B cell (primary cell): ENCODE data around the gene ATPAF1. TPM values are rescaled to one million over a fixed set of nuclear protein-coding genes. Genes with fewer than 3 reads are reported as not detected.

Source experiments
- ATAC-seq: fragments of 200-7000 bp; cut with Tn5 transposase; one replicate; pipeline ENCODE4 v1.10.0; 2021; ENCODE audit warnings: low read depth, mild to moderate bottlenecking, moderate number of reproducible peaks, moderate library complexity
- CTCF ChIA-PET: fragments of 350-600 bp; sonication (Branson Sonifier 250); formaldehyde crosslinking; loops from one replicate; lab custom pipeline; 2021; ENCODE audit warnings: antibody characterized with exemption, inconsistent platforms; lab: Charles Lee
- POLR2A ChIA-PET: fragments of 350-600 bp; sonication (Branson Sonifier 250); formaldehyde crosslinking; loops from one replicate; lab custom pipeline; 2021; ENCODE audit warnings: antibody characterized with exemption; lab: Charles Lee
- DNase-seq: peaks from one replicate; pipeline ENCODE4 v3.0.0; 2013
- H2AFZ ChIP-seq: 2 replicates; pipeline ENCODE4 v1.6.1; 2012; ENCODE audit warnings: mild to moderate bottlenecking, low read depth, low read length; ENCODE audit not compliant: insufficient read depth, poor library complexity, severe bottlenecking
- H3K27ac ChIP-seq, 2 donors: 1 replicate in 1 of 2; 2 replicates in 1 of 2; pipeline ENCODE4 v1.5.1; 2012 to 2013; ENCODE audit warnings: low read length in 2 of 2, mild to moderate bottlenecking in 2 of 2, moderate library complexity in 1 of 2
- H3K27me3 ChIP-seq, 4 experiments: fragments of 200-600 bp in 1 of 4; sonication (generic) in 1 of 4; replicated peaks in 1 of 4; 1 replicate in 2 of 4; 2 replicates in 2 of 4; pipeline versions ENCODE4 v1.6.1 to v1.7.0; 2013 to 2016; ENCODE audit warnings: low read length in 3 of 4, mild to moderate bottlenecking in 2 of 4, mixed read lengths in 1 of 4, moderate library complexity in 1 of 4; ENCODE audit not compliant: insufficient read depth in 4 of 4, control insufficient read depth in 3 of 4; ENCODE audit errors: control extremely low read depth in 1 of 4
- H3K36me3 ChIP-seq, 2 experiments: replicated peaks in 1 of 2; 1 replicate in 1 of 2; 2 replicates in 1 of 2; pipeline versions ENCODE4 v1.6.1 to v1.7.1; 2013; ENCODE audit warnings: low read length in 1 of 2; ENCODE audit not compliant: insufficient read depth in 2 of 2, control insufficient read depth in 1 of 2; ENCODE audit errors: control extremely low read depth in 1 of 2, extremely low read depth in 1 of 2
- H3K4me1 ChIP-seq, 2 donors: fragments of 200-600 bp in 1 of 2; sonication (generic) in 1 of 2; 1 replicate in 1 of 2; 2 replicates in 1 of 2; pipeline versions ENCODE4 v1.5.1 to v1.6.1; 2013 to 2017; ENCODE audit warnings: low read length in 2 of 2; ENCODE audit not compliant: control insufficient read depth in 2 of 2, insufficient read depth in 2 of 2
- H3K4me2 ChIP-seq: replicated peaks from 2 replicates; pipeline ENCODE3; 2012; ENCODE audit warnings: mild to moderate bottlenecking, low read depth, low read length; ENCODE audit not compliant: poor library complexity, severe bottlenecking
- H3K4me3 ChIP-seq, 5 experiments: fragments of 200-600 bp in 1 of 5; sonication (generic) in 1 of 5; 1 replicate in 3 of 5; 2 replicates in 2 of 5; pipeline versions ENCODE4 v1.5.1 to v1.7.0; 2011 to 2016; ENCODE audit warnings: low read length in 4 of 5, mild to moderate bottlenecking in 4 of 5, low read depth in 2 of 5, control low read depth in 1 of 5, moderate library complexity in 1 of 5; ENCODE audit not compliant: insufficient read depth in 1 of 5; ENCODE audit errors: control extremely low read depth in 1 of 5, extremely low read depth in 1 of 5
- H3K79me2 ChIP-seq: fragments of 200-600 bp; sonication (generic); one replicate; pipeline ENCODE4 v1.6.0; 2016; ENCODE audit warnings: low read length; ENCODE audit not compliant: control insufficient read depth, insufficient read depth
- H3K9ac ChIP-seq: fragments of 200-600 bp; sonication (generic); 2 replicates; pipeline ENCODE4 v1.6.1; 2017; ENCODE audit warnings: mild to moderate bottlenecking, low read length, moderate library complexity
- H3K9me3 ChIP-seq, 3 donors: one replicate each; pipeline versions ENCODE4 v1.6.1 to v1.7.1; 2013; ENCODE audit warnings: low read length in 2 of 3; ENCODE audit not compliant: control insufficient read depth in 2 of 3, insufficient read depth in 1 of 3; ENCODE audit errors: control extremely low read depth in 1 of 3
- H4K20me1 ChIP-seq: 2 replicates; pipeline ENCODE4 v1.6.0; 2012; ENCODE audit warnings: mild to moderate bottlenecking, low read length; ENCODE audit not compliant: insufficient read depth, control insufficient read depth, poor library complexity, severe bottlenecking
- H3K27ac Mint-ChIP-seq: one replicate; pipeline ENCODE4 v1.8.0; 2021; ENCODE audit warnings: mixed read lengths
- H3K27me3 Mint-ChIP-seq: one replicate; pipeline ENCODE4 v1.8.0; 2021; ENCODE audit warnings: mixed read lengths
- H3K4me1 Mint-ChIP-seq: one replicate; pipeline ENCODE4 v1.8.0; 2021; ENCODE audit warnings: mixed read lengths
- H3K4me3 Mint-ChIP-seq: one replicate; pipeline ENCODE4 v1.8.0; 2021; ENCODE audit warnings: mixed read lengths
- H3K9me3 Mint-ChIP-seq: one replicate; pipeline ENCODE4 v1.8.0; 2022; ENCODE audit warnings: mixed read lengths; ENCODE audit not compliant: insufficient read depth
- EZH2 ChIP-seq: IDR thresholded peaks from 2 replicates; pipeline ENCODE4 v1.6.1; 2012; ENCODE audit warnings: borderline replicate concordance, low read depth, mild to moderate bottlenecking, moderate library complexity, low read length; ENCODE audit not compliant: insufficient read depth, poor library complexity, severe bottlenecking
- WGBS: methylation state at CpG from one replicate; pipeline ENCODE4 v1.1.5; 2013; ENCODE audit warnings: missing lambda C conversion rate; ENCODE audit not compliant: insufficient coverage; 5-methylcytosine and 5-hydroxymethylcytosine counted together
- intact Hi-C: fragments of 100-400 bp; cut with micrococcal nuclease; formaldehyde crosslinking; loops from one replicate; pipeline ENCODE4 v1.10.0; 2022
- polyA plus RNA-seq: library from polyadenylated mRNA; depleted of rRNA; stranded (reverse); fragments of >200 nt; gene quantifications from 2 replicates; pipeline ENCODE4 v1.2.3, GENCODE V29; 2012
- total RNA-seq, 2 donors: library from RNA; stranded (reverse); fragments of 120-200 nt in 1 of 2; gene quantifications; 1 replicate in 1 of 2; 2 replicates in 1 of 2; pipeline versions ENCODE4 v1.2.3 to v1.2.4, GENCODE V29; 2013 to 2022
- TF ChIP-seq, protein P1 (sequence below): fragments of 200-600 bp; IDR thresholded peaks from one replicate; pipeline ENCODE4 v1.8.0; 2022; ENCODE audit warnings: antibody characterized with exemption, mild to moderate bottlenecking

Gene ATPAF1
- total and polyA plus RNA-seq, 2 donors (not counting 1 experiment from before 2014, with no cell fraction given) = 18.3 to 22.0 TPM

DNA sequence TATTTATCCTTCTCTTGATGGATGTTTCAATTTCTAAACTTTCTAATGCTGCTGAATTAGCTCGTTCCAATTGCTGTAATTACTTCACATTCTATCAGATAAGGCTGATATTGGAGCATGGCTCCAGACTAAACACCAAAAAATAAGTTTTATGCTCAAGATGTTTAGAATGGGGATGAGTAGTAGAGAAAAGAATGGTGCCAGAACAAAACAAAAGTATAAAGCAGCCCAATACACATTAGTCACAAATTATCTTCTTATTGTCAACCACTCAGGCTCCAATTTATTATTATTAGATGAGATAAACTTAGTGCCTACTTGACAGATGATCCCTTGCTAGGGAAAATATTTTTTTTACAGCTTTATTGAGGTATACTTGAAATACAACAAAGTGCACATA, 21.8 kb downstream of the ATPAF1 start:
- H3K4me3 Mint-ChIP-seq = no peak overlapping the region
- H2AFZ ChIP-seq = no peak overlapping the region
- H3K9me3 Mint-ChIP-seq = peaks cover 5% of the 10 kb centered on the region
- H3K27ac ChIP-seq = no peak overlapping the region
- H3K4me1 Mint-ChIP-seq = no peaks in the 10 kb centered on the region
- H3K4me2 ChIP-seq = no peak overlapping the region
- POLR2A ChIA-PET = no interaction called here
- no peak overlapping the region for H3K4me3 ChIP-seq
- no peaks in the 10 kb centered on the region for H3K27me3 Mint-ChIP-seq
- no peak for ATAC-seq
- no peaks in the 10 kb centered on the region for H3K4me1 ChIP-seq
- H4K20me1 ChIP-seq = no peaks in the 10 kb centered on the region
- no peak overlapping the region for H3K27ac Mint-ChIP-seq
- peaks cover 0 to 23% of the 10 kb centered on the region in 2 experiments for H3K36me3 ChIP-seq
- no CpG with 5 or more reads among the region's 1 CpG for WGBS
- H3K79me2 ChIP-seq = no peaks in the 10 kb centered on the region
- TF ChIP-seq, protein P1, sequence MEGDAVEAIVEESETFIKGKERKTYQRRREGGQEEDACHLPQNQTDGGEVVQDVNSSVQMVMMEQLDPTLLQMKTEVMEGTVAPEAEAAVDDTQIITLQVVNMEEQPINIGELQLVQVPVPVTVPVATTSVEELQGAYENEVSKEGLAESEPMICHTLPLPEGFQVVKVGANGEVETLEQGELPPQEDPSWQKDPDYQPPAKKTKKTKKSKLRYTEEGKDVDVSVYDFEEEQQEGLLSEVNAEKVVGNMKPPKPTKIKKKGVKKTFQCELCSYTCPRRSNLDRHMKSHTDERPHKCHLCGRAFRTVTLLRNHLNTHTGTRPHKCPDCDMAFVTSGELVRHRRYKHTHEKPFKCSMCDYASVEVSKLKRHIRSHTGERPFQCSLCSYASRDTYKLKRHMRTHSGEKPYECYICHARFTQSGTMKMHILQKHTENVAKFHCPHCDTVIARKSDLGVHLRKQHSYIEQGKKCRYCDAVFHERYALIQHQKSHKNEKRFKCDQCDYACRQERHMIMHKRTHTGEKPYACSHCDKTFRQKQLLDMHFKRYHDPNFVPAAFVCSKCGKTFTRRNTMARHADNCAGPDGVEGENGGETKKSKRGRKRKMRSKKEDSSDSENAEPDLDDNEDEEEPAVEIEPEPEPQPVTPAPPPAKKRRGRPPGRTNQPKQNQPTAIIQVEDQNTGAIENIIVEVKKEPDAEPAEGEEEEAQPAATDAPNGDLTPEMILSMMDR = no peak
- TF ChIP-seq EZH2 = no peak
- intact Hi-C loops = no loop called here
- CTCF ChIA-PET = interaction anchor here (1.3 kb wide), 1 partner anchor 12 kb away, joined by 3 read pairs; no protein-coding TSS in a partner anchor
- no peak overlapping the region for H3K9ac ChIP-seq
- DNase-seq = no peak
- H3K27me3 ChIP-seq = no peaks in the 10 kb centered on the region
- peaks cover 0 to 4% (median 4%) of the 10 kb centered on the region in 3 donors for H3K9me3 ChIP-seq

DNA sequence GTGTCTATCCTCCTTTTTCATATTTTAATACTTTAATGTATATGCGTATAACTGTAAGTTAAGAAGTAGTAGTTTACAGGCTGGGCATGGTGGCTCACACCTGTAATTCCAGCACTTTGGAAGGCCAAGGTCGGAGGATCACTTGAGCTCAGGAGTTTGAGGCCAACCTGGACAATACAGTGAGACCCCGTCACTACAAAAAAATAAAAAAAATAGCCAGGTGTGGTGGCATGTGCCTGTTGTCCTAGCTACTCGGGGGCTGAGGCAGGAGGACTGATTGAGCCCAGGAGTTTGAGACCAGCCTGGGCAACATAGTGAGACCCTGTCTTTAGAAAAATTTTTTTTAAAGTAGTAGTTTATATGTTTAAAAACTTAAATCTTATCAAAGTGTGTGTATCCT, 22.3 kb downstream of the ATPAF1 start:
- CTCF ChIA-PET = interaction anchor here (1.3 kb wide), 1 partner anchor 11 kb away, joined by 3 read pairs; no protein-coding TSS in a partner anchor
- WGBS = 100% methylated on average over 2 of the region's 4 CpGs
- H3K9me3 Mint-ChIP-seq = peaks cover 5% of the 10 kb centered on the region

More for the DNA sequence above, 22.3 kb downstream of the ATPAF1 start:
- Histone ChIP-seq H3K36me3 (peaks cover 0 to 23% of the 10 kb centered on the region in 2 experiments), H3K79me2 (no peaks in the 10 kb centered on the region), H3K27ac (no peak overlapping the region), H3K9me3 (peaks cover 0 to 4% (median 4%) of the 10 kb centered on the region in 3 donors), H3K4me2 (no peak overlapping the region), H2AFZ (no peak overlapping the region), H4K20me1 (no peaks in the 10 kb centered on the region), H3K27me3 (no peaks in the 10 kb centered on the region), H3K9ac (no peak overlapping the region), H3K4me3 (no peak overlapping the region), H3K4me1 (no peaks in the 10 kb centered on the region)
- Mint-ChIP-seq H3K27ac (no peak overlapping the region), H3K27me3 (no peaks in the 10 kb centered on the region), H3K4me3 (no peak overlapping the region), H3K4me1 (no peaks in the 10 kb centered on the region)
- TF ChIP-seq, protein P1 = no peak
- no peak for TF ChIP-seq EZH2
- ATAC-seq = no peak
- POLR2A ChIA-PET = no interaction called here
- intact Hi-C loops = no loop called here
- no peak for DNase-seq
